Measurements from ENCODE around the gene IGDCC3. TPM values are rescaled to one million over a fixed set of nuclear protein-coding genes. Genes with fewer than 3 reads are reported as not detected.

The IGDCC3 gene
- total RNA-seq, 1 donor from 2014 or later = 342 TPM

DNA sequence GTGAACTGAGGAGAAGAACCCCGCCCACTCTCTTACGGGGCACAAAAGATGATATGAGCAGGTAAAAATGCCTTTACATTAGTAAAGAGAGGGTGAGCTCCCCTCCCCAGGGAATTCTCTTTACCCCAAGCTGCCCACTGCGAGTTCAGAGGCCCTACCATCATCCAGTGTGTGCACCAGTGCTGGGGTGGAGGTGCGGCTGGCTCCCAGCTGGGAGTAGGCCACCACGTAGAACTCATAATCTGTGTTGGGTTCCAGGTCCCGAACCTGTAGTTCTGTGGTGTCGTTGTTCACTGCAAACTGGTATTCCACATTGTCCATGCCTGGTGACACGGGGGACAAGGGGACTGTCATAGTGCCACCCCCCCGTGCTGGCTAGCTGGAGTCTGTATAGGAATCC lies 17.1 kb upstream of the IGDCC3 start:
- Mint-ChIP-seq H3K36me3 (ENCODE audit: unreplicated experiment) (no peaks in the 10 kb centered on the region), H3K27ac (ENCODE audit: unreplicated experiment) (no peak overlapping the region), H3K4me3 (ENCODE audit: unreplicated experiment) (no peak overlapping the region), H3K27me3 (ENCODE audit: unreplicated experiment) (peaks cover 5% of the 10 kb centered on the region), H3K9me3 (ENCODE audit: unreplicated experiment) (peaks cover 6% of the 10 kb centered on the region), H3K4me1 (ENCODE audit: low read depth, unreplicated experiment) (peaks cover 7% of the 10 kb centered on the region)
- no peak for TF ChIP-seq CTCF (IDR thresholded peaks at IDR 0.05; ENCODE audit: partially characterized antibody, unreplicated experiment)
- DNase-seq = no peak

GRCh38 chr15:65394280-65394789 lies 16.5 kb upstream of the IGDCC3 start:
- Mint-ChIP-seq H3K36me3 (ENCODE audit: unreplicated experiment) (no peaks in the 10 kb centered on the region), H3K4me3 (ENCODE audit: unreplicated experiment) (no peak overlapping the region), H3K4me1 (ENCODE audit: low read depth, unreplicated experiment) (peaks cover 6% of the 10 kb centered on the region), H3K9me3 (ENCODE audit: unreplicated experiment) (peaks cover 6% of the 10 kb centered on the region), H3K27me3 (ENCODE audit: unreplicated experiment) (peaks cover 5% of the 10 kb centered on the region), H3K27ac (ENCODE audit: unreplicated experiment) (no peak overlapping the region)
- TF ChIP-seq CTCF (IDR thresholded peaks at IDR 0.05; ENCODE audit: partially characterized antibody, unreplicated experiment) = no peak
- no peak for DNase-seq

- peaks cover 5% of the 10 kb centered on the region for H3K27me3 Mint-ChIP-seq (ENCODE audit: unreplicated experiment)
- TF ChIP-seq CTCF (IDR thresholded peaks at IDR 0.05; ENCODE audit: partially characterized antibody, unreplicated experiment) = no peak
- H3K4me3 Mint-ChIP-seq (ENCODE audit: unreplicated experiment) = no peak overlapping the region
- DNase-seq = no peak
- H3K27ac Mint-ChIP-seq (ENCODE audit: unreplicated experiment) = no peak overlapping the region
- peaks cover 6% of the 10 kb centered on the region for H3K9me3 Mint-ChIP-seq (ENCODE audit: unreplicated experiment)
- peaks cover 5% of the 10 kb centered on the region for H3K4me1 Mint-ChIP-seq (ENCODE audit: low read depth, unreplicated experiment)
- no peaks in the 10 kb centered on the region for H3K36me3 Mint-ChIP-seq (ENCODE audit: unreplicated experiment)
Measured at GRCh38 chr15:65393557-65393956, 15.8 kb upstream of the IGDCC3 start.

DNA sequence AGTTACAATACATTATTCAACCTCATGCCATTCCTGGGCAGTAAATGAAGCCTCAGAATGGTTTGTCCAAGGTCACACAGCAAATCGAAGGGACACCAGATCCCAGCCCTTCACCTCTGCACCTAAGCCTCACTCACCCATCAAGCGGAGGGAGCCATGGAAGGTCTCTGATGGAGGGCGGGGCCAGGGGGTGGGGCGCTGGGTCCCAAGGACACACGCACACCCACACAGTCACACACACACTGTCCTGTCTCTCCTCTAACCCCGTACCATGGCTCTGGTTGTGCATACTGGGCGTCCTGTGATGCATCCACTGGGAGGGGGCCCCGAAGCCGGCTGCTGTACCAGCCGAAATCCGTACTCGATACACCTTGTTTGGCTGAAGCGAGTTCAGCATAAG lies 15.3 kb upstream of the IGDCC3 start:
- H3K4me3 Mint-ChIP-seq (ENCODE audit: unreplicated experiment) = no peak overlapping the region
- peaks cover 5% of the 10 kb centered on the region for H3K4me1 Mint-ChIP-seq (ENCODE audit: low read depth, unreplicated experiment)
- H3K36me3 Mint-ChIP-seq (ENCODE audit: unreplicated experiment) = no peaks in the 10 kb centered on the region
- H3K27me3 Mint-ChIP-seq (ENCODE audit: unreplicated experiment) = peaks cover 5% of the 10 kb centered on the region
- H3K27ac Mint-ChIP-seq (ENCODE audit: unreplicated experiment) = no peak overlapping the region
- DNase-seq = no peak
- H3K9me3 Mint-ChIP-seq (ENCODE audit: unreplicated experiment) = peaks cover 6% of the 10 kb centered on the region
- no peak for TF ChIP-seq CTCF (IDR thresholded peaks at IDR 0.05; ENCODE audit: partially characterized antibody, unreplicated experiment)

DNA sequence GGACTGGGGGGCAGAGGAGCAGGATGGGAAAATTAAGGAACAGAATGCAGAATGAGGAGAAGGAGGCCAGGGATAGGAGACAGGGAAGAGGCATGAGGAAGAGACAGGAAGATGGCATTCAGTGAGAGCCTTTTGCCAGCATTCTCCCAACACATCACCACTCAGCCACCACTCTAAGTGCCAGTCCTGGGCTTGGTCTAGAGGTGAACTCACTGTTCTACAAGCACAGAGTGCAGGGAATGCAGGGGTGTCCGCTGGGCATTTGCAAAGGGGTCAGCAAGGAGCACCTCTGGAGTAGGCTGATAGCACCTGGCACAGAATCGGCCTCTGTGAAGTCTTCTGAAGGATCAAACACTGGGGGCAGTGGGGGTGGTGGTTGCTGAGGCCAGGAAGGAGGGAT lies 14.6 kb upstream of the IGDCC3 start:
- H3K27me3 Mint-ChIP-seq (ENCODE audit: unreplicated experiment) = peaks cover 5% of the 10 kb centered on the region
- no peaks in the 10 kb centered on the region for H3K36me3 Mint-ChIP-seq (ENCODE audit: unreplicated experiment)
- DNase-seq = no peak
- H3K9me3 Mint-ChIP-seq (ENCODE audit: unreplicated experiment) = peaks cover 7% of the 10 kb centered on the region
- TF ChIP-seq CTCF (IDR thresholded peaks at IDR 0.05; ENCODE audit: partially characterized antibody, unreplicated experiment) = no peak
- H3K4me3 Mint-ChIP-seq (ENCODE audit: unreplicated experiment) = no peak overlapping the region
- peaks cover 5% of the 10 kb centered on the region for H3K4me1 Mint-ChIP-seq (ENCODE audit: low read depth, unreplicated experiment)
- H3K27ac Mint-ChIP-seq (ENCODE audit: unreplicated experiment) = no peak overlapping the region

Measured in glutamatergic neuron (in vitro differentiated cells).